Fibroblast of villous mesenchyme (primary cell): ENCODE data around the gene GLIS2. TPM values are rescaled to one million over a fixed set of nuclear protein-coding genes. Genes with fewer than 3 reads are reported as not detected.

Experiments used
- DNase-seq: peaks from one replicate; pipeline ENCODE4 v3.0.0-alpha.2; 2010; ENCODE audit warnings: low read depth
- H3K4me3 ChIP-seq: 2 replicates; pipeline ENCODE4 v1.5.1; 2011; ENCODE audit warnings: low read depth, mild to moderate bottlenecking, low read length
- CTCF ChIP-seq: IDR thresholded peaks from 2 replicates; pipeline ENCODE4 v1.5.1; 2012; ENCODE audit warnings: low read depth, mild to moderate bottlenecking, low read length; ENCODE audit not compliant: insufficient read depth
- total RNA-seq: library from RNA; depleted of rRNA; stranded (reverse); fragments of >200 nt; gene quantifications from 2 replicates; pipeline ENCODE4 v1.2.3, GENCODE V29; 2012

The GLIS2 gene
- total RNA-seq, 1 donor: 4.3 TPM

- no peak for TF ChIP-seq CTCF
- H3K4me3 ChIP-seq: no peak overlapping the region
- no peak for DNase-seq
These were observed 64.5 kb downstream of the GLIS2 start for GRCh38 chr16:4380119-4381063.

- no peak for DNase-seq
- TF ChIP-seq CTCF: no peak
- no peak overlapping the region for H3K4me3 ChIP-seq
These were observed 65.4 kb downstream of the GLIS2 start for GRCh38 chr16:4381072-4381934.

GRCh38 chr16:4381935-4382794 is 66.3 kb downstream of the GLIS2 start:
- no peak for TF ChIP-seq CTCF
- H3K4me3 ChIP-seq: no peak overlapping the region
- no peak for DNase-seq

- H3K4me3 ChIP-seq: no peak overlapping the region
- no peak for TF ChIP-seq CTCF
- no peak for DNase-seq
These were observed 67.0 kb downstream of the GLIS2 start for GRCh38 chr16:4382795-4383357.

GRCh38 chr16:4383591-4384444 is 68.0 kb downstream of the GLIS2 start:
- TF ChIP-seq CTCF: no peak
- H3K4me3 ChIP-seq: no peak overlapping the region
- DNase-seq: no peak
